GM21447 (cell line): ENCODE measurements around the gene SASH1.

Experiments used
- ATAC-seq: cut with Tn5 transposase; IDR thresholded peaks from one replicate; pipeline ENCODE4 v1.9.1; 2021; ENCODE audit not compliant: unreplicated experiment

SASH1 gene

DNA sequence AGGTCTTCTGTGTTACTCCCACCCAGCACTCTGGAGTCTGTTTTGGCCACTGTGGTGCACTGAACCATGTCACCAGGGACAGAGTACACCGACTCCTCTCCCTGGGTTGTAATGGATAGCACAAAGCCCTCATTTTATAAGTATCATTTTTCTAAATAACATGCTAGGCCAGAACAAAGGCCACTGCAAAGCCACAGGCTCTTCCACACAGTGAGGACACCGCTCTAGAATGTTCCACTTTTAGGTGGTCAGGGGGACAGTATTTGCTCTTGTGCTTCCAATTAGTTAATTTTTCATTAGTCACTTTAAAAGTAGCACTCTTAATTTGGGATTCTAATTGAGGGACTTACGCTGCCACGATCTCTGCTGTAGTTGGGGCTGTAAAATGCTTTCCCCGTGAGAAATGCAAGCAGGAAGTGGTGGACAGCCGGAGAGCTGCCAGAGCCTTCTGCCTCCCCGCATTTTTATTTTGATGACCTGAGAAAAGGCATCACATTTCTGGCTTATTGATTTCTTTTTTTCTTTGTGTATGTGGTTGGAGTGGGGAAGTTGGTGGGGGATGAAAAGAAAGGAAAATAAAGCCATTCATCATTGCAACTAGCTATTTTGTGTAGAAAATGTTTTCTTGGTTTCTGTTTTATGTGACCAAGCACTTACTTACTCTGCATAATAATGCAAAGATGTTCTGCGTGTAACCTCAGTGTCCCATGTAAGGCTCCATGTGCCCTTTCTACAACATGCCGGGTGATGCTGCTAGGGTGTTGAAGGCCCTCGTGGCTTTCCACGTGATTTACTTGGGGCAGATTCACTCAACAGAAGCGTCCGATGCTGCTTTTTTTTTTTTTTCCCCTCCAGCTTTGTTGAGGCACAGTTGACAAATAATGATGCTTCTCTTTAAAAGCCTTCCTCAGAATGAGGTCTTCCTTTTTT lies 195.9 kb downstream of the SASH1 start:
- no peak for ATAC-seq

DNA sequence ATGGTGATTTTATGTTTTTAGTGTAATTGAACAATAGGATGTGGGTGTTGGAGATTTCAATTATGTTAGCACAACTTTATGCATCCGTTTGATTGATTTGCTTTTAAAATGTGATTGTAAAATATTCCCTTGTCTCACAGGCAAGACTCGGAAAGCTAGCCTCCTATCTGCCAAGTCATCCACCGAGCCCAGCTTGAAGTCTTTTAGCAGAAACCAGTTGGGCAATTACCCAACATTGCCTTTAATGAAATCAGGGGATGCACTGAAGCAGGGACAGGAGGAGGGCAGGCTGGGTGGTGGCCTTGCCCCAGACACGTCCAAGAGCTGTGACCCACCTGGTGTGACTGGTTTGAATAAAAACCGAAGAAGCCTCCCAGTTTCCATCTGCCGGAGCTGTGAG lies 200.9 kb downstream of the SASH1 start:
- no peak for ATAC-seq

DNA sequence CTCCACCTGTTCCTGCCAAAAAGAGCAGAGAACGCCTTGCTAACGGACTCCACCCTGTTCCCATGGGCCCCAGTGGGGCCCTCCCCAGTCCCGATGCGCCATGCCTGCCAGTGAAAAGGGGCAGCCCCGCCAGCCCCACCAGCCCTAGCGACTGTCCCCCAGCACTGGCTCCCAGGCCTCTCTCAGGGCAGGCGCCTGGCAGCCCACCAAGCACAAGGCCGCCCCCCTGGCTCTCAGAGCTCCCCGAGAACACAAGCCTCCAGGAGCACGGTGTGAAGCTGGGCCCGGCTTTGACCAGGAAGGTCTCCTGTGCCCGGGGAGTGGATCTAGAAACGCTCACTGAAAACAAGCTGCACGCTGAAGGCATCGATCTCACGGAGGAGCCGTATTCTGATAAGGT lies 201.8 kb downstream of the SASH1 start:
- no peak for ATAC-seq

DNA sequence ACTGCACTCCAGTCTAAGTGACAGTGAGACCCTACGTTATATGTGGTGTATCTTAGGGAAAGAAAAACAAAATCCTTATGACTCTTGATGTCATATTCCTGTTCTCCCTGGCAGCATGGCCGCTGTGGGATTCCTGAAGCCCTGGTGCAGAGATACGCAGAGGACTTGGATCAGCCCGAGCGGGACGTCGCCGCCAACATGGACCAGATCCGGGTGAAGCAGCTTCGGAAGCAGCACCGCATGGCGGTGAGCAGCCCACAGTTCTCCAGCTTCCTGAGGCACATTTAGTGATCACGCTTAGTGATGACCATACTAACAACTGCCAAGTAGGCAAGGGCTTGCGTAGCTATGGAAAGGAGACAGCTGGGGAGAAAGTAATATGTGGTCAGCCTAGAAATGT lies 203.3 kb downstream of the SASH1 start:
- no peak for ATAC-seq

DNA sequence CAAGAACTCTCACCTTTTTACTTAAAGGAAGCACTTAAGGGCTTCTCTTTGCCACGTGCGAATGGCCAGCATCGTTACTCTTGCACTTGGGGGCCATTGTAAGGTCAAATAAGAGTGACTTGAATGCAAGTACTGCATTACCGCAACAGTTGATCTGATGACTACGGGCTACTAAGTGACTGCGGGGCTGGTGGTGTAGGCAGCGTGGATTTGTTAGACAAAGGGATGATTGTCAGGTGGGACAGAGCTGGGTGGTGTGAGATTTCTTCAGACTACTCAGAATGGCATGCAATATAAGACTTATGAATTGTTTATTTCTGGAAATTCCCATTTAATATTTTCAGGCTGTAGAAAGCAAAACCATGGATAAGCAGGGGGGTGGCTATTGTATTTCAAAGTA lies 204.5 kb downstream of the SASH1 start:
- ATAC-seq, result no peak

DNA sequence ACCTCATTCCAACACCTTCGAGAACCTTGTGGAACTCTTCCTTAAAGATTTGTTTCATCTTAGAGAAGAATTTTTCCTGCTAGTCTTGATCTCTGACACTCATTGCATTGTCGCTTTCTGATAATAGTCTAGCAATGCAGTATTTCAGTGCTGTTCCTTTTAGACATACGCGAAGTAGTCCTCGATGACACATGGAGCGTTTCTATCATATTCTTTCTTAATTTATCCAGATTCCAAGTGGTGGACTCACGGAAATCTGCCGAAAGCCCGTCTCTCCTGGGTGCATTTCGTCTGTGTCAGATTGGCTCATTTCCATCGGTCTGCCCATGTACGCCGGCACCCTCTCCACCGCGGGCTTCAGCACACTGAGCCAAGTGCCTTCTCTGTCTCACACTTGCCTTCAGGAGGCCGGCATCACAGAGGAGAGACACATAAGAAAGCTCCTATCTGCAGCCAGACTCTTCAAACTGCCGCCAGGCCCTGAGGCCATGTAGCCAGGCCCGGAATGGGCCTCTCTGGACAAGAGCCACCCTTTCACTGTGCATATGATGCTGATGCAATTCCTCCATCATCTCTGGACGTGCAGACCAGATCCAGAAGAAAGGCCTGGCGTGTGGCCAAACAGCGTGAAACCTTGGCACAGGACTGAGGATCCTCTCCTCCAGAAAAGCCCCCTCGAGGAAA lies 205.6 kb downstream of the SASH1 start:
- no peak for ATAC-seq

DNA sequence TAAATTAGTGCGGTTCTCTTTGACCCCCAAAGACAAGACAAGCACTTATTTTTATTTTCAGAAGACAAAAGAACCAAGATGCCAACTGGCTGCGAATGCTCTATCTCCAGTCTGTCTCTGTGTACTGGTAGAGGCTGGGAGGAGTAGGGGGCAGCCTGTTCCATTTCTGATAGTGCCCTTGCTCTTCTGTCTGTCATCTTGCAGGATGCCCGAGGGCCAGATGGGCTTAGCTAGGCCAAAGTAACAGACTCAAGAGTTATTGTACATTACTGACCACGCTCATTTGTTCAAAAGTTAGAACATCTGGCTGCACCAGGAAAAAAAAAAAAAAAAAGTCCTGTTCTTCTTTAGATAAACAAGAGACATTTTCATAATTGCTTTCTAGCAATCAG lies 206.1 kb downstream of the SASH1 start:
- ATAC-seq, result no peak

DNA sequence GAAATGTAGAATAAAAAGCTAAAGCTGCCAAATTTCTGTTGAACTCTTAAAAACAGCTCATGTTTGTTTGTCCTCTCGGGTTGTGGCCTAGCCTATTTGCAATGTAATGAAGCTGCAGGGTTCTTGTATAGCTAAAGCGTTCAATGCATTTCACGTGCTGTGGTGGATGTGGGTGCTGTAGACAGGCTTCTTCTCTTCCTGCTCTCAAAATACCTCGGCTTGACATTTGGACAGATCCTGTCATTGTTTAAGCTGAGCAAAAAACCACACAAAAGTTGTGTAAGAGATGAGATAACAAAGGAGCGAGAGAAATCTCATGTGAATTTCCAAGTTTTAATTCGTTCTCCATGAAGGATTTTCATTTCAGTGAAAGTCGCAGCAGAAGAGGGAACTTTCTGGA lies 207.9 kb downstream of the SASH1 start:
- ATAC-seq, result no peak

DNA sequence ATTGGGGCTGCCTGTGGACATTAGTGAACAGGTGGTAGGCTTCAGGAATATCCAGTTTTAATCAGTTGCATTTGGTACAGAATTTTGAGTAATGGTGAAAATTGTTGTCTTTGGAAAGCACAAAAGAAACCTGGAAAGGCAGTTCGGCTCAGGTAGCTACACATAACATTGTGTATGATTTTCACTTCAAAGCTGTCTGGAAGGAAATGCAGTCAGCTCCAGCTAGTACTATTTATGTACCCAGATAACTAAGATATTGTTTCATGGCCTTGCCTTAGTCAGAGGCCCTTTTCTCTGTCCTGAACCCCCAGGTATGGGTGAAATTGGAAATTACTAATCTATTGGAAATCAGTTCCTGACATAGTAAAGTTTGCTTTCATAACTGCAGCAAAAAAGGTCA lies 208.6 kb downstream of the SASH1 start:
- ATAC-seq, result no peak

DNA sequence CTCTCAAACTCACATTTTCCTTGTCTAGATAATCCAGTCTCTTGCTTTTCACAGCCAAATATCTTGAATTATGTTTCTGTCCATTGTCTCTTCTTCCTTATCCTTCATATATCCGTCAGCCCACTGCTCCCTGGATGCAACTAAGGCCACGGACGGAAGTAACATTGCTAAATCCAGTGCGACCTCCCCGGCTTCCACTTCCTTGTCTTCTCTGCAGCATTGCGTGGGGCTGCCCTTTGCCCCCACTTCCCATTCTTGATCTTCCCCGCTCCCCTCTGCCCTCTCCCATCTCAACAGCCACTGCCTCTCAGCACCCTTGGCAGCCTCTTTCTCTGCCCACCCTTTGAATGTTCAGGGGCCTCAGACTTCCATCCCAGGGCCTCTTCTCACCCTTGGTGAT lies 213.8 kb downstream of the SASH1 start:
- ATAC-seq, result no peak

DNA sequence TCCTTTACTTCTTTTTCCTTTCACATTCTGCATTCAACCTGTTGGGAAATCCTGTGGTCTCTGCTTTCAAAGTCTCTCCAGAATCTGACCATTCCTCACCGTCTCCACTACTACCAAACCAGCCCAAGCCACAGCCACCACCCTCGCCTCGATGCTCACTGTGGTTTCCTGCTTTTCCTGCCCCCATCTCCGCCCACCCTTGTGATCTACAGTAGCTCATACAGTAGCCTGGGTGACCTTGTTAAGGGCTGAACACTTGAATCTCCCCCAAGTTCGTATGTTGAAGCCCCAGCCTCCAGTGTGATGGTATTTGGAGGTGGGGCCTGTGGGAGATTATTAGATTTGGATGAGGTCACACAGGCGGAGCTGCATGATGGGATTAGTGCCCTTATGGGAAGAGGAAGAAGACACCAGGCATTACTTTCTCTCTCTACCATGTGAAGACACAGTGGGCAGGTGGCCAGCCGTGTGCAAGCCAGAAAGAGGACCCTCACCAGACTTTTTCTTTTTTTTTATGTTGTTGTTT lies 215.2 kb downstream of the SASH1 start:
- ATAC-seq, result no peak

DNA sequence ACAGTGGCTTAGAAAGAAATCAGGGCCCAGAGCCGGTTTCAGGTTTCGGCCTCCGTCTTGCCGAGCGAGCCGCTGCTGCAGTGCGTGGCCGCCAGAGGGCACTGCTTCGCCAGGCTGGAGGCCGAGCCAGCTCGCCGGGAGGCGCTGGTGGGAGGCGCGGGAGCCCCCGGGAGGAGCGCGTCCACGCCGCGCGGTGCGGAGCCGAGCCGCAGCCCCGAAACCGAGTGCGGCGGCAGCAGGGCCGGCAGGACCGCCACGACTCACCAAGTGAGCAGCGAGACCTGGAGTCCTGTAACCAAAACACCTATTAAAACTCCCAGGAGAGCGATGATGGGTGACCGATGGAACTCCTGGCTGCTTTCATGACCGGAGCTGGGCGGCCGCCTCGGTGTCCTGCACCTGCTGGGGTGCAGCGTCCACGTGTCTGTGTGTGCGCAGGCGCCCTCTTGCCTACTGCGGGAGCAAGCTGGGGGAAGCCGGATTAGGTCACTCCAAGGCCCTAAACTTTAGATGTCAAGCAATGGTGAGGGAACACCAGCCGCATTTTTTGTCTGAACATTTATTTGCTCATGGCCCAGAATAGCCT lies 217.3 kb downstream of the SASH1 start:
- ATAC-seq, result no peak

DNA sequence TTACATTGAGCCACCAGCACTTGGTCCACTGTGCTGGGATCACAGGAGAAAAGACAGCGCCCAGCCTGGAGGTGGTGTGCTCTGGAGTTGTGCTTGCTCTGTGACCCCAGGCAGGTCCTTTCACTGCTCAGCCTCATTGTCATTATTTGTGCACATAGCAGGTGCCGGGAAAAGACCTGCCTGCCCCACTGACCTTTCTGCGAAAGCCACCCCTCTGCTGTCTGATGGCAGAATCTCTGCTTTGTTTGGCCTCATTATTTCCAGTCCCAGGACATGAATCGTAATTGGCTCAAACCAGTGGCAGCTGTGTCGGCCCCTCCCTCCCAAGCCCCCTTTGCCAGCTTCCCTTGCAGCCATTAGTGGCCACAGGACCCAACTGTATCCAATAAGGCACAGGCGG lies 219.0 kb downstream of the SASH1 start:
- ATAC-seq, result no peak

DNA sequence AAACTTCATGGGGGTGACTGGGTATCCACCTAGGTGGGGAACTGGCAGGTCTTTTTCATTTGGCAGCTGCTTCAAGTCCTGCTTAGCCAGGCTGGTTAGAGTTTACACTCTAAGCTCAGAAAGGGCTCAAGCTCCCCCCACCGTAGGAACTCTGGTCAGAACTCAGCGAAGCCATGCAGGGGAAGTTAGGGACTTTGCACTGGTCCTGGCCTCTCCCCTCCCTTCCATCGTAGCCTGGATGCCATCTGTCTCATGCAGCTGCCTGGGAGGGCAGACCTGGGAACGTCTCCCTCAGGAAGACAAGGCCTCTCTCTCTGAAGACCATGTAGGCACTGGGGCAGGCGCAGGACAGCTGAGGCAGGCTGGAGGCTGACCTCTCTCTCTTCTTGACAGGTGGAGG lies 220.4 kb downstream of the SASH1 start:
- ATAC-seq, result no peak

DNA sequence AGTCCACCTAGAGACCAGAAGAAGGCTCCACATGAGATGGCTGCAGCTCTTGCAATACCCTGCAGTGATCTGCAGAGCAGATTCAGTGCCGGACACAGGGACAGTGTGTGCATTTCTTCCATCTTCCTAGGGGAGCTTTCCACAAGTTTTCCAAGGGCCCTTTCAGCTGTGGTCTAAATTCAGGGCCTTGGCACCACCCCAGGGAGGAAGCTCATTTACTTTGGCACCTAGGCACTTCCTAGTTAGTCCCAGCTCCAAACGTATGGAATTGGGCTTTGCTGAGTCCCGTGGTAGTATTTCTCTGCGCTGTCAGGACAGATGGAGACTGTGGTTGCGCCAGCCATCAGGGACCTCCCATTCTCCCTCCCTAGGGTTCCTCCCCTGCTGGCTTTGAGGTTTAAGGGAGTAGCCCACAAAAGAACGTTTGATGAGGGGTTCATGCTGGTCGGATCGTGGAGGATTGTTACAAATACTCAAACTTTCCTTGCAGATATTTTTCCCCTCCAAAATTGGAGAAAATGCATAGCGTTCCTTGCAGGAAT lies 221.9 kb downstream of the SASH1 start:
- ATAC-seq, result no peak

DNA sequence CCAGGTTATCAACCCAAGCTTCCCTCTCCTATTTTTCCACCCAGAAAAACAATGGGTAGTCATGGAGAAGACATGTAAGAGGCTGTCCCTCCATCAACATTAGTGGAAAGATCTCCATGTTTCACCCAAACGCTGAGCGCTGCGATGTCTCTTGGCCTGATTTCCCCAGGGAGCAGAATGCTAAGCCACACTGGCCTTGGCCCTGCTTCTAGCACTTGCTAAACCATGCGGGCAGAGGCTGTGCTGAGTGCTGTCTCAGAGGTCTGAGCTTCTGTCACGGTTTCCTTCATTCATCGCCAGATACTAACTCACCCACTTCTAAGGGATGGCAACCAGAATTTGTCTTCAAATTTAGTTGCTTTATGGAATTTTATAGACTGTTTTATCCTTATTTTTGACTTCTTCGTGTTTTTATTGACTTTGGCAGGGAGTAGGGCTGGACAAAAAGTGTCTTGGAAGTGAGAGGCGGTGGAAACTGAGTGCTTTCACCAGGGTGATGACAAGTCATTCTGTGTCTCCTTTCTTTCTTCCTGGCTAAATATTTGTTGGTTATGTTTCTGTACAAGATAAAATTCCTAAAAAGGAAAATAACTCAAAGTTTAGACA lies 222.8 kb downstream of the SASH1 start:
- no peak for ATAC-seq

DNA sequence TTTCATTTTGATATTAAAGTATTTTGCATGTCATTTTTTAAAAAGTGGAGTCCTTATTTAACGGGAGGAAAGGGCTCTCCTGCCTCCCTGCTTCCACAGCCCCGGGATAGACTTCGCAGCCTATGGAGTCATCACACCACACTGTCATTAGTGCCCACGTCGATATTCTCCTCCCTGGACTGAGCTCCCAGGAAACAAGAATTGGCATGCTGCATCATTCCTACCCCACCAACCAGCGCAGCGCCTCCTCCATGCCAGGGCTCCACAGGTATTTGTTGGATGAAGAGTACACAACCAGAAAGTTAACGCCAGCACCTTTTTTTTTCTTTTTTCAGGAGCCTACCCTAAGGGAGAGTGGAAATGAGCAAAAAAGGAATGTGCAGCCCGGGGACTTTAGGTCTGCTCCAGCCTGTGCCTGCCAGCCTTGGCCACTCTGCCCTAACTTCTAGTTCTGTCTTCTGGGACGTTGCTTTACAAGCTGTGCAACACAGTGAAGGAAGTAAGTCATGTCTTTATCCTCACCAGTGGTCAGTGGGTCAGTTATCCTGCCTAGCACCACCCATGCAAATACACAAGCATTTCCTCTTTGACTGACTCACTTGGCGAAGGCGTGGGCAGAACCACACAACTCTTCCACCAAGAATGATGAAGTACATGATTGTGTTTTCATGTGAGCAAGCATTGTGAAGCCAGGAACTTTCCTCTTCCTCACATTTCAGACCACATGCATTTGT lies 223.5 kb downstream of the SASH1 start:
- ATAC-seq, result no peak

DNA sequence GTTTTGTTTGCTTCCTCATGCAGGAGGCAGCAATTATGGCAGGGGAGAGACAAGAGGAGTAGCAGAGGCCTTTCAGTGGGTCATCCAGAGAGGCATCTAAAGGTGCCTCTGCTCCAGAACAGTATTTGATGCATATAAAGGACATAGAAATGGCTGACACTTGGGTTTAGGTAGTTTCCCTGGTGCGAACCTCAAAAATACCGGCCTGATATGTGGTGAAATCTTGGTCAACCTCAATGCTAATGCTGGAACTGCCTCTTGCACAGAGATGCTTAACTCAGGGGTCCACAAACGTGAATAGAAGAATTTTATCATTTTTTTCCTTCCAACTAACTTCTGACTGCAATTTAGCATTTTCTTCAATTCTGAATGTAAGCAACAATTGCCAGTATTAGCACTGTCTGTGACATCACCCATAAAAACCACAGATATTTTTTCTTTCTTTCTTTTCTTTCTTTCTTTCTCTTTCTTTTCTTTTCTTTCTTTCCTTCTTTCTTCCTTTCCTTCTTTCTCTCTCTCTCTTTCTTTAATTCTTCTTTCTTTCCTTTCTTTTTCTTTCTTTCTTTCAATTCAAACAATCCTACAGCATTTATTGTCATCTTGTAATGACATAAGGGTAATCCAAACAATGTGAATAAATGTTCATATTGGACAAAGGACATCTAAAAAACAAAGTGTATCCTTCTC lies 224.2 kb downstream of the SASH1 start:
- no peak for ATAC-seq

DNA sequence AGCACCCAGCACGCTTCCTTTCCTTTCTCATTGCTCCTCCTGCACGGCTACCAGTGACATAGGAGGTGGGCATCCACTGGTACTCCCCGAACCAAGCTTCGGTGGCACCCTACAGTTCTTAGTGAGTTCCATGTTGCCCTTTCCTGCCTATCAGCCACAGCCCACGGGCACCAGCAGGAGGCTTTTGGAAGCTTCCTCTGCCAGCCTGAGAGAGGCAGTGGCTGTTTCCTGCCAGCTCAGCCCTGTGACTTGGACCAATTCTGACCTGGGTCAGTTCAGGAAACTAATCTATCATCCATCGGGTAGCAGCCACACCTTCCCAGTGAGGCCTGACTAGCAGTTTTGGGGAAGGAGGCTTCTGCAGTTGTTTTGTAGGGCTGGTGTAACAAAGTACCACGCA lies 227.8 kb downstream of the SASH1 start:
- ATAC-seq, result no peak
